Esophagus squamous epithelium (tissue), 5 donors: ENCODE measurements around the gene MCOLN1. TPM values are rescaled to one million over a fixed set of nuclear protein-coding genes. Genes with fewer than 3 reads are reported as not detected.

Experiments
- DNase-seq: peaks from one replicate; lab custom pipeline; 2025; lab: John Stamatoyannopoulos, UW
- H3K27ac ChIP-seq, 4 donors: fragments of 200-600 bp; sonication (generic); one replicate each; pipeline ENCODE4 v1.5.1; 2016 to 2019; ENCODE audit warnings: mild to moderate bottlenecking in 1 of 4
- H3K27me3 ChIP-seq, 4 donors: fragments of 200-600 bp; sonication (generic); 1 replicate in 3 of 4; 2 replicates in 1 of 4; pipeline versions ENCODE4 v1.5.1 to v1.6.0; 2017 to 2021; ENCODE audit warnings: antibody characterized with exemption in 1 of 4
- H3K36me3 ChIP-seq, 3 donors: fragments of 200-600 bp; sonication (generic); one replicate each; pipeline ENCODE4 v1.5.1; 2016 to 2019
- H3K4me1 ChIP-seq, 3 donors: fragments of 200-600 bp; sonication (generic); one replicate each; pipeline ENCODE4 v1.5.1; 2017 to 2019
- H3K4me3 ChIP-seq, 4 donors: fragments of 200-600 bp; sonication (generic); 1 replicate in 3 of 4; 2 replicates in 1 of 4; pipeline ENCODE4 v1.5.1; 2016 to 2019; ENCODE audit warnings: mild to moderate bottlenecking in 2 of 4, moderate library complexity in 1 of 4
- H3K9me3 ChIP-seq, 3 donors: fragments of 200-600 bp; sonication (generic); one replicate each; pipeline ENCODE4 v1.5.1; 2016 to 2019
- CTCF ChIP-seq, 6 experiments: fragments of 450-650 bp in 4 of 6; fragments of 200-600 bp in 2 of 6; sonication (generic) in 2 of 6; IDR thresholded peaks; one replicate each; pipeline ENCODE4 v1.5.1; 2016 to 2019; ENCODE audit warnings: antibody characterized with exemption in 6 of 6, mild to moderate bottlenecking in 4 of 6, moderate library complexity in 4 of 6
- POLR2A ChIP-seq, 4 donors: fragments of 450-650 bp; IDR thresholded peaks; one replicate each; pipeline ENCODE4 v1.6.1; 2017; ENCODE audit warnings: antibody characterized with exemption in 4 of 4, mild to moderate bottlenecking in 4 of 4, moderate library complexity in 3 of 4
- WGBS, 2 donors: methylation state at CpG; one replicate each; pipeline ENCODE4 v1.1.5; 2018; 5-methylcytosine and 5-hydroxymethylcytosine counted together
- intact Hi-C: fragments of 100-400 bp; cut with DNase I; formaldehyde crosslinking; loops from one replicate; pipeline ENCODE4 v1.15.0; 2022
- total RNA-seq, 4 donors: library from RNA; depleted of rRNA; stranded (reverse); fragments of >200 nt; gene quantifications; one replicate each; pipeline ENCODE4 v1.1.0, GENCODE V29; 2016
- donor health status: DM: yes; HTN: yes; CAD: no.

The MCOLN1 gene
- total RNA-seq, 4 donors from 2014 or later: 5.7 to 13.9 (median 7.8) TPM

DNA sequence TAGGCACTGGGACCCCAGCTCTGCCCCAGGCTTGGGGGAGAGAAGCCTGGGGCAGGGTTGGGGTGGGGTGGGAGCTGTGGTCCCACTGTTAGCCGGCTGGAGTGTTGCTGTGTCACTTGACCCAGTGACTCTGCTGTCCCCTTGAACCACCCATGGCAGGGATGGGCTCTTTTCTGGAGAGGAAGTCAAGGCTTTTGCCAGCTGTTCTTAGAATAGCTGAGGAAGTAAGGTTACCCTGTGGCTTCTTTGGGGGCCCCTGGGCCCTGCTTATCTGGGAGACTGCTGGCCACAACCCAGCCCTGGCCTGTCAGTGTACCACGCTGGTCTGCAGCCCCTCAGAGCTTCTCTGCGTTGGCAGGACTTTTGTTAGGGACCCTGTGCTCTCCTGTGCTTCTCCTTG is 22.2 kb downstream of the MCOLN1 start:
- no peaks in the 10 kb centered on the region for H3K9me3 ChIP-seq
- H3K27me3 ChIP-seq: no peaks in the 10 kb centered on the region
- no peak overlapping the region for H3K4me3 ChIP-seq
- no peak for TF ChIP-seq CTCF (IDR thresholded peaks at IDR 0.05)
- no peak for TF ChIP-seq POLR2A (IDR thresholded peaks at IDR 0.05)
- H3K27ac ChIP-seq: peak overlapping the region in 3 of 4 donors; percentile 7 to 65 (median 50)
- WGBS, 2 donors: 78 to 92% methylated on average over 2 to 3 of the region's 3 CpGs
- H3K36me3 ChIP-seq: peaks cover 24 to 77% (median 28%) of the 10 kb centered on the region in 3 donors
- peaks cover 0 to 10% (median 0%) of the 10 kb centered on the region in 3 donors for H3K4me1 ChIP-seq
- DNase-seq: no peak
- intact Hi-C loops: no loop called here

GRCh38 chr19:7545300-7545699 is 22.9 kb downstream of the MCOLN1 start:
- Histone ChIP-seq H3K36me3 (peaks cover 20 to 77% (median 22%) of the 10 kb centered on the region in 3 donors), H3K27ac (peak overlapping the region in 2 of 4 donors; percentile 19 to 50), H3K9me3 (no peaks in the 10 kb centered on the region), H3K4me3 (no peak overlapping the region), H3K4me1 (peaks cover 0 to 10% (median 0%) of the 10 kb centered on the region in 3 donors), H3K27me3 (no peaks in the 10 kb centered on the region)
- no peak for DNase-seq
- 74 to 94% methylated on average over 5 to 6 of the region's 8 CpGs for WGBS, 2 donors
- no peak for TF ChIP-seq POLR2A (IDR thresholded peaks at IDR 0.05)
- no peak for TF ChIP-seq CTCF (IDR thresholded peaks at IDR 0.05)
- intact Hi-C loops: no loop called here

GRCh38 chr19:7545904-7546303 is 23.5 kb downstream of the MCOLN1 start:
- WGBS, 2 donors: 30 to 33% methylated on average over 1 of the region's 1 CpG
- TF ChIP-seq POLR2A (IDR thresholded peaks at IDR 0.05) (no peak), CTCF (IDR thresholded peaks at IDR 0.05) (no peak)
- intact Hi-C loops: no loop called here
- H3K4me1 ChIP-seq: peaks cover 0 to 12% (median 0%) of the 10 kb centered on the region in 3 donors
- no peak overlapping the region for H3K4me3 ChIP-seq
- peaks cover 16 to 77% (median 17%) of the 10 kb centered on the region in 3 donors for H3K36me3 ChIP-seq
- no peaks in the 10 kb centered on the region for H3K9me3 ChIP-seq
- H3K27me3 ChIP-seq: no peaks in the 10 kb centered on the region
- peak overlapping the region in 1 of 4 donors; percentile 50 for H3K27ac ChIP-seq
- DNase-seq: no peak

DNA sequence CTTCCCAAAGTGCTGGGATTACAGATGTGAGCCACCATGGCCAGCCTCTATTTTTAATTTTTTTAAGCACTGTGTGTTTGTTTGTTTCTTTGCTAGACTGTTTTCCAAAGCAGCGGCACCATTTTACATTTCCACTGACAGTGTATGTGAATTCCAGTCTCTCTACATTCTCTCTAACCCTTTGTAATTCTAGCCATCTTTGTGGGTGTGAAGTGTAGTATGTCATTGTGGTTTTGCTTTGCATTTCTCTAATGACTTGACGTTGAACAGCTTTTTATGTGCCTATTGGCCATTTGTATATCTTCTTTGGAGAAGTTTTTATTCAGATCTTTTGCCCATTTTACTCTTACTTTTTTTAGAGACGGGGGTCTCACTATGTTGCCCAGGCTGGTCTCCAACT is 24.7 kb downstream of the MCOLN1 start:
- Histone ChIP-seq H3K36me3 (peaks cover 5 to 74% (median 13%) of the 10 kb centered on the region in 3 donors), H3K9me3 (no peaks in the 10 kb centered on the region), H3K4me1 (peaks cover 0 to 21% (median 0%) of the 10 kb centered on the region in 3 donors), H3K4me3 (no peak overlapping the region), H3K27me3 (no peaks in the 10 kb centered on the region), H3K27ac (no peak overlapping the region)
- TF ChIP-seq POLR2A (IDR thresholded peaks at IDR 0.05) (no peak), CTCF (IDR thresholded peaks at IDR 0.05) (no peak)
- 82 to 89% methylated on average over 3 of the region's 3 CpGs for WGBS, 2 donors
- no peak for DNase-seq
- intact Hi-C loops: no loop called here

DNA sequence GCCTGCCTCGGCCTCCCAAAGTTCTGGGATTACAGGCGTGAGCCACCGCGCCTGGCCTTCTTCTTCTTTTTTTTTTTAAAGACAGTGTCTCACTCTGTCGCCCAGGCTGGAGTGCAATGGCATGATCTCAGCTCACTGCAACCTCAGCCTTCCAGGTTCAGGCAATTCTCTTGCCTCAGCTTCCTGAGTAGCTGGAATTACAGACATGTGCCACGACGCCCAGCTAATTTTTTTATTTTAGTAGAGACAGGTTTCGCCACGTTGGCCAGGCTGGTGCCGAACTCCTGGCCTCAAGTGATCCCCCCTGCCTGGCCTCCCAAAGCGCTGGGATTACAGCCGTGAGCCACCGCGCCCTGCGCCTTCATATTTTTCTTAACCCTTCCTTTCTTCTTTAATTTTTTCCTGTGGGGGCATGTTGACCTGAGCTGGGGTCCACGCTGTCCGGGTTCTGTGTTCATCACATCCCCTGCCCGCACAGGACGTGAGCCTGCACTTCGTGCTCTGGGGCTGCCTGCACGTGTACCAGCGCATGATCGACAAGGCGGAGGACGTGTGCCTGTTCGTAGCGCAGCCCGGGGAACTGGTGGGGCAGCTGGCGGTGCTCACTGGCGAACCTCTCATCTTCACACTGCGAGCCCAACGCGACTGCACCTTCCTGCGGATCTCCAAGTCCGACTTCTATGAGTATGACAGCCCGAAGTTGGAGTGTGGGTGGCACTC is 27.2 kb downstream of the MCOLN1 start:
- Histone ChIP-seq H3K4me1 (peaks cover 0 to 21% (median 0%) of the 10 kb centered on the region in 3 donors), H3K27me3 (no peaks in the 10 kb centered on the region), H3K9me3 (no peaks in the 10 kb centered on the region), H3K27ac (no peak overlapping the region), H3K36me3 (peaks cover 6 to 71% (median 10%) of the 10 kb centered on the region in 3 donors), H3K4me3 (no peak overlapping the region)
- intact Hi-C loops: loop anchor here (10.0 kb wide), 1 partner anchor 185 kb away; no protein-coding TSS in a partner anchor
- 90 to 96% methylated on average over 18 to 35 of the region's 36 CpGs for WGBS, 2 donors
- no peak for DNase-seq
- TF ChIP-seq POLR2A (IDR thresholded peaks at IDR 0.05) (no peak), CTCF (IDR thresholded peaks at IDR 0.05) (no peak)
